HepG2 (cell line): ENCODE results near the gene ZNF511. TPM values are rescaled to one million over a fixed set of nuclear protein-coding genes. Genes with fewer than 3 reads are reported as not detected.

Source experiments
- HNF4G ChIP-seq, 2 experiments: sonication (generic) in 1 of 2; formaldehyde crosslinking in 1 of 2; IDR thresholded peaks; 2 replicates each; pipeline versions ENCODE4 v1.4.0 to v1.6.1; 2011 to 2020; ENCODE audit warnings: borderline replicate concordance in 2 of 2, low read depth in 2 of 2, mild to moderate bottlenecking in 2 of 2, low read length in 1 of 2, missing genetic modification reagents in 1 of 2, moderate library complexity in 1 of 2
- HNRNPLL ChIP-seq: fragments of 200-400 bp; formaldehyde crosslinking; IDR thresholded peaks from 2 replicates; pipeline ENCODE4 v1.6.1; 2017; ENCODE audit warnings: mild to moderate bottlenecking, low read depth, low read length; ENCODE audit not compliant: poor library complexity, severe bottlenecking
- NR2F1 ChIP-seq, 2 experiments: fragments of 450-650 bp in 1 of 2; formaldehyde crosslinking in 1 of 2; IDR thresholded peaks; 2 replicates each; pipeline versions ENCODE4 v1.5.0 to v1.6.1; 2016 to 2020; ENCODE audit warnings: mild to moderate bottlenecking in 1 of 2, missing compliant biosample characterization in 1 of 2, missing genetic modification reagents in 1 of 2, moderate library complexity in 1 of 2
- SOX6 ChIP-seq, 2 experiments: fragments of 450-650 bp in 1 of 2; sonication (generic) in 1 of 2; formaldehyde crosslinking in 1 of 2; IDR thresholded peaks; 2 replicates each; pipeline versions ENCODE4 v1.4.0 to v1.6.1; 2017 to 2020; ENCODE audit warnings: antibody characterized with exemption in 1 of 2, mild to moderate bottlenecking in 1 of 2, missing genetic modification reagents in 1 of 2
- YEATS4 ChIP-seq: sonication (generic); formaldehyde crosslinking; IDR thresholded peaks from 2 replicates; pipeline ENCODE4 v1.4.0; 2020; ENCODE audit warnings: missing genetic modification reagents, borderline replicate concordance
- ZNF101 ChIP-seq: sonication (generic); formaldehyde crosslinking; IDR thresholded peaks from 2 replicates; pipeline ENCODE4 v1.4.0; 2020; ENCODE audit warnings: mild to moderate bottlenecking, low read depth, missing genetic modification reagents, borderline replicate concordance
- ZNF207 ChIP-seq: fragments of 450-650 bp; IDR thresholded peaks from 2 replicates; pipeline ENCODE4 v1.6.1; 2016; ENCODE audit warnings: antibody characterized with exemption, borderline replicate concordance
- ZNF605 ChIP-seq: sonication (generic); formaldehyde crosslinking; IDR thresholded peaks from 2 replicates; pipeline ENCODE4 v1.8.0; 2022; ENCODE audit warnings: mild to moderate bottlenecking, missing genetic modification reagents
- polyA plus RNA-seq, 8 experiments: library from polyadenylated mRNA; depleted of rRNA in 3 of 8; stranded (reverse) in 7 of 8; unstranded in 1 of 8; fragments of >200 nt; fragmentation: Illumina TruSeq in 4 of 8; extraction: Trizol in 4 of 8; gene quantifications; 2 replicates each; pipeline versions ENCODE4 v1.2.1 to v1.2.3, GENCODE V29; 2011 to 2016; ENCODE audit warnings: low read depth in 4 of 8, missing spikeins in 1 of 8, mixed read lengths in 1 of 8; ENCODE audit not compliant: insufficient read depth in 1 of 8
- total RNA-seq, 5 experiments: library from RNA; depleted of rRNA; stranded (reverse); fragments of >200 nt; fragmentation: Illumina TruSeq; extraction: Trizol; gene quantifications; 2 replicates each; pipeline ENCODE4 v1.2.3, GENCODE V29; 2016; ENCODE audit warnings: low read depth in 1 of 5
- TF ChIP-seq, protein P1 (sequence below): sonication (generic); formaldehyde crosslinking; IDR thresholded peaks from 2 replicates; pipeline ENCODE4 v1.5.1; 2020; ENCODE audit warnings: mild to moderate bottlenecking, missing genetic modification reagents
- TF ChIP-seq, protein P2 (sequence below): sonication (generic); formaldehyde crosslinking; IDR thresholded peaks from 2 replicates; pipeline ENCODE4 v1.4.0; 2020; ENCODE audit warnings: missing genetic modification reagents
- TF ChIP-seq, protein P3 (sequence below): sonication (generic); formaldehyde crosslinking; conservative IDR thresholded peaks from 2 replicates; pipeline ENCODE4 v1.4.0; 2020; ENCODE audit warnings: missing genetic modification reagents
- TF ChIP-seq, protein P4 (sequence below): sonication (generic); formaldehyde crosslinking; IDR thresholded peaks from 2 replicates; pipeline ENCODE4 v1.5.1; 2020; ENCODE audit warnings: missing genetic modification reagents, mild to moderate bottlenecking, borderline replicate concordance
- TF ChIP-seq, protein P5 (sequence below): sonication (generic); formaldehyde crosslinking; IDR thresholded peaks from 2 replicates; pipeline ENCODE4 v1.4.0; 2020; ENCODE audit warnings: mild to moderate bottlenecking, missing genetic modification reagents, borderline replicate concordance

ZNF511 gene
- total and polyA plus RNA-seq, 2 of the 13 experiments (the other 11 are each of a cell fraction or from before 2014, with no cell fraction given) = 35.6 to 66.4 TPM

DNA sequence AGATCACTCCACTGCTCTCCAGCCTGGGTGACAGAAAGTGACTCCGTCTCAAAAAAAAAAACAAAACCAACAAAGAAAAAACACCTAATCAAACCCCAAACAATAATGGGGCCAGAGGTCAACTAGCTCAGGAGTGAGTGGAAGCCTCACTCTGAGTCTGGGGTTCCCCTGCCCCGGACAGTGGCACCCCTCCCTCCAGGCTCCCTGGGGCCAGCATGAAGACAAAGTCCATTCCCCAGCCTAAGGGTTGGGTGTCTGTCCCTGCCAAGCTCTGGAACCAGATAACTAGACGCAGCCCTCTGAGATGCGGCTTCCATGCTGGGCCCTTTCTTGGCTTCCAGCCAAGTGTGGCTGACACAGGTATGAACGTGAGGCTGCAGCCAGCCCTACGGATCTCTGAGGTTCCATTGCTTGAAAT, 50.8 kb downstream of the ZNF511 start (continued):
- TF ChIP-seq, protein P1, sequence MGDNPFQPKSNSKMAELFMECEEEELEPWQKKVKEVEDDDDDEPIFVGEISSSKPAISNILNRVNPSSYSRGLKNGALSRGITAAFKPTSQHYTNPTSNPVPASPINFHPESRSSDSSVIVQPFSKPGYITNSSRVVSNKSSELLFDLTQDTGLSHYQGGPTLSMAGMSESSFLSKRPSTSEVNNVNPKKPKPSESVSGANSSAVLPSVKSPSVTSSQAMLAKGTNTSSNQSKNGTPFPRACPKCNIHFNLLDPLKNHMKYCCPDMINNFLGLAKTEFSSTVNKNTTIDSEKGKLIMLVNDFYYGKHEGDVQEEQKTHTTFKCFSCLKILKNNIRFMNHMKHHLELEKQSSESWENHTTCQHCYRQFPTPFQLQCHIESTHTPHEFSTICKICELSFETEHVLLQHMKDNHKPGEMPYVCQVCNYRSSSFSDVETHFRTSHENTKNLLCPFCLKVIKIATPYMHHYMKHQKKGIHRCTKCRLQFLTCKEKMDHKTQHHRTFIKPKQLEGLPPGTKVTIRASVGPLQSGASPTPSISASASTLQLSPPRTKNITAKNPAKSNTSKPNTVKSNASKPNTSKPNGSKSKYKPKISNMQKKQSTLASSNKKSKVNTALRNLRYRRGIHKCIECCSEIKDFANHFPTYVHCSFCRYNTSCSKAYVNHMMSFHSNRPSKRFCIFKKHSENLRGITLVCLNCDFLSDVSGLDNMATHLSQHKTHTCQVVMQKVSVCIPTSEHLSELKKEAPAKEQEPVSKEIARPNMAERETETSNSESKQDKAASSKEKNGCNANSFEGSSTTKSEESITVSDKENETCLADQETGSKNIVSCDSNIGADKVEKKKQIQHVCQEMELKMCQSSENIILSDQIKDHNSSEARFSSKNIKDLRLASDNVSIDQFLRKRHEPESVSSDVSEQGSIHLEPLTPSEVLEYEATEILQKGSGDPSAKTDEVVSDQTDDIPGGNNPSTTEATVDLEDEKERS = no peak
- TF ChIP-seq, protein P2, sequence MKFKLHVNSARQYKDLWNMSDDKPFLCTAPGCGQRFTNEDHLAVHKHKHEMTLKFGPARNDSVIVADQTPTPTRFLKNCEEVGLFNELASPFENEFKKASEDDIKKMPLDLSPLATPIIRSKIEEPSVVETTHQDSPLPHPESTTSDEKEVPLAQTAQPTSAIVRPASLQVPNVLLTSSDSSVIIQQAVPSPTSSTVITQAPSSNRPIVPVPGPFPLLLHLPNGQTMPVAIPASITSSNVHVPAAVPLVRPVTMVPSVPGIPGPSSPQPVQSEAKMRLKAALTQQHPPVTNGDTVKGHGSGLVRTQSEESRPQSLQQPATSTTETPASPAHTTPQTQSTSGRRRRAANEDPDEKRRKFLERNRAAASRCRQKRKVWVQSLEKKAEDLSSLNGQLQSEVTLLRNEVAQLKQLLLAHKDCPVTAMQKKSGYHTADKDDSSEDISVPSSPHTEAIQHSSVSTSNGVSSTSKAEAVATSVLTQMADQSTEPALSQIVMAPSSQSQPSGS (CRISPR knock-in tag) = peak; percentile 24; the same call in 1 of the 2 replicates
- TF ChIP-seq YEATS4 (no peak; the same call in 1 of the 2 replicates), ZNF101 (CRISPR knock-in tag) (no peak), ZNF207 (no peak), HNRNPLL (no peak), ZNF605 (CRISPR knock-in tag) (no peak; the same call in 1 of the 2 replicates), NR2F1 (CRISPR knock-in tag; IDR thresholded peaks at IDR 0.05) (peak; percentile 54 to 62; a peak in 3 of 4 replicates), SOX6 (IDR thresholded peaks at IDR 0.05) (no peak), SOX6 (CRISPR knock-in tag; IDR thresholded peaks at IDR 0.05) (peak; percentile 87), HNF4G (IDR thresholded peaks at IDR 0.05; ENCODE audit: borderline replicate concordance, low read depth, low read length) (peak; percentile 77), HNF4G (CRISPR knock-in tag; IDR thresholded peaks at IDR 0.05; ENCODE audit: borderline replicate concordance, low read depth) (no peak)
- TF ChIP-seq, protein P3, sequence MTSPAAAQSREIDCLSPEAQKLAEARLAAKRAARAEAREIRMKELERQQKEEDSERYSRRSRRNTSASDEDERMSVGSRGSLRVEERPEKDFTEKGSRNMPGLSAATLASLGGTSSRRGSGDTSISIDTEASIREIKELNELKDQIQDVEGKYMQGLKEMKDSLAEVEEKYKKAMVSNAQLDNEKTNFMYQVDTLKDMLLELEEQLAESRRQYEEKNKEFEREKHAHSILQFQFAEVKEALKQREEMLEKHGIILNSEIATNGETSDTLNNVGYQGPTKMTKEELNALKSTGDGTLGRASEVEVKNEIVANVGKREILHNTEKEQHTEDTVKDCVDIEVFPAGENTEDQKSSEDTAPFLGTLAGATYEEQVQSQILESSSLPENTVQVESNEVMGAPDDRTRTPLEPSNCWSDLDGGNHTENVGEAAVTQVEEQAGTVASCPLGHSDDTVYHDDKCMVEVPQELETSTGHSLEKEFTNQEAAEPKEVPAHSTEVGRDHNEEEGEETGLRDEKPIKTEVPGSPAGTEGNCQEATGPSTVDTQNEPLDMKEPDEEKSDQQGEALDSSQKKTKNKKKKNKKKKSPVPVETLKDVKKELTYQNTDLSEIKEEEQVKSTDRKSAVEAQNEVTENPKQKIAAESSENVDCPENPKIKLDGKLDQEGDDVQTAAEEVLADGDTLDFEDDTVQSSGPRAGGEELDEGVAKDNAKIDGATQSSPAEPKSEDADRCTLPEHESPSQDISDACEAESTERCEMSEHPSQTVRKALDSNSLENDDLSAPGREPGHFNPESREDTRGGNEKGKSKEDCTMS (CRISPR knock-in tag) = no peak
- TF ChIP-seq, protein P4, sequence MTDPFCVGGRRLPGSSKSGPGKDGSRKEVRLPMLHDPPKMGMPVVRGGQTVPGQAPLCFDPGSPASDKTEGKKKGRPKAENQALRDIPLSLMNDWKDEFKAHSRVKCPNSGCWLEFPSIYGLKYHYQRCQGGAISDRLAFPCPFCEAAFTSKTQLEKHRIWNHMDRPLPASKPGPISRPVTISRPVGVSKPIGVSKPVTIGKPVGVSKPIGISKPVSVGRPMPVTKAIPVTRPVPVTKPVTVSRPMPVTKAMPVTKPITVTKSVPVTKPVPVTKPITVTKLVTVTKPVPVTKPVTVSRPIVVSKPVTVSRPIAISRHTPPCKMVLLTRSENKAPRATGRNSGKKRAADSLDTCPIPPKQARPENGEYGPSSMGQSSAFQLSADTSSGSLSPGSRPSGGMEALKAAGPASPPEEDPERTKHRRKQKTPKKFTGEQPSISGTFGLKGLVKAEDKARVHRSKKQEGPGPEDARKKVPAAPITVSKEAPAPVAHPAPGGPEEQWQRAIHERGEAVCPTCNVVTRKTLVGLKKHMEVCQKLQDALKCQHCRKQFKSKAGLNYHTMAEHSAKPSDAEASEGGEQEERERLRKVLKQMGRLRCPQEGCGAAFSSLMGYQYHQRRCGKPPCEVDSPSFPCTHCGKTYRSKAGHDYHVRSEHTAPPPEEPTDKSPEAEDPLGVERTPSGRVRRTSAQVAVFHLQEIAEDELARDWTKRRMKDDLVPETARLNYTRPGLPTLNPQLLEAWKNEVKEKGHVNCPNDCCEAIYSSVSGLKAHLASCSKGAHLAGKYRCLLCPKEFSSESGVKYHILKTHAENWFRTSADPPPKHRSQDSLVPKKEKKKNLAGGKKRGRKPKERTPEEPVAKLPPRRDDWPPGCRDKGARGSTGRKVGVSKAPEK (CRISPR knock-in tag) = no peak
- TF ChIP-seq, protein P5, sequence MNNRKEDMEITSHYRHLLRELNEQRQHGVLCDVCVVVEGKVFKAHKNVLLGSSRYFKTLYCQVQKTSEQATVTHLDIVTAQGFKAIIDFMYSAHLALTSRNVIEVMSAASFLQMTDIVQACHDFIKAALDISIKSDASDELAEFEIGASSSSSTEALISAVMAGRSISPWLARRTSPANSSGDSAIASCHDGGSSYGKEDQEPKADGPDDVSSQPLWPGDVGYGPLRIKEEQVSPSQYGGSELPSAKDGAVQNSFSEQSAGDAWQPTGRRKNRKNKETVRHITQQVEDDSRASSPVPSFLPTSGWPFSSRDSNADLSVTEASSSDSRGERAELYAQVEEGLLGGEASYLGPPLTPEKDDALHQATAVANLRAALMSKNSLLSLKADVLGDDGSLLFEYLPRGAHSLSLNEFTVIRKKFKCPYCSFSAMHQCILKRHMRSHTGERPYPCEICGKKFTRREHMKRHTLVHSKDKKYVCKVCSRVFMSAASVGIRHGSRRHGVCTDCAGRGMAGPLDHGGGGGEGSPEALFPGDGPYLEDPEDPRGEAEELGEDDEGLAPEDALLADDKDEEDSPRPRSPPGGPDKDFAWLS (CRISPR knock-in tag) = peak; percentile 74; the same call in 1 of the 2 replicates
